ENCODE results near the gene POLR3E.

DNA sequence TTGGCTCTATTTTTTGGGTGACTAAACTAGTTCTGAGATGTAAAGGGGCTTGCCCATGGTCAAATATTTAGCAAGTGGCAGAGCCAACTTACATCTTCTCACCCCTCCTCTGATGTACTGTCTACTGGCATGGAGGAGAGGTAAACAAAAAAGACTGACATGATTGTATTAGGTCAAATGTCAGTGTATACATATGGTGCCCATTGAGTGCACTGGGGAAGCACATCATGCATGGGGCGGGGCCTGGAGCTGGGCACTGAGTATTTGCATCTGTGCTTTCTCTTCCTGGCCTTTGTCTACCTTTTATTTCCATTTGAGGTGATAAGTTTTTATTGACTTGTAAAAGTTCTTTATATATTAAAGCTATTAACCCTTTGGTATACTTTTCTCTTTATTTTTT lies 22.3 kb upstream of the POLR3E start:
- TF ChIP-seq EZH2 (IDR thresholded peaks at IDR 0.05; ENCODE audit: borderline replicate concordance, low read depth, low read length, poor library complexity, severe bottlenecking) = no peak
- TF ChIP-seq, protein P1, sequence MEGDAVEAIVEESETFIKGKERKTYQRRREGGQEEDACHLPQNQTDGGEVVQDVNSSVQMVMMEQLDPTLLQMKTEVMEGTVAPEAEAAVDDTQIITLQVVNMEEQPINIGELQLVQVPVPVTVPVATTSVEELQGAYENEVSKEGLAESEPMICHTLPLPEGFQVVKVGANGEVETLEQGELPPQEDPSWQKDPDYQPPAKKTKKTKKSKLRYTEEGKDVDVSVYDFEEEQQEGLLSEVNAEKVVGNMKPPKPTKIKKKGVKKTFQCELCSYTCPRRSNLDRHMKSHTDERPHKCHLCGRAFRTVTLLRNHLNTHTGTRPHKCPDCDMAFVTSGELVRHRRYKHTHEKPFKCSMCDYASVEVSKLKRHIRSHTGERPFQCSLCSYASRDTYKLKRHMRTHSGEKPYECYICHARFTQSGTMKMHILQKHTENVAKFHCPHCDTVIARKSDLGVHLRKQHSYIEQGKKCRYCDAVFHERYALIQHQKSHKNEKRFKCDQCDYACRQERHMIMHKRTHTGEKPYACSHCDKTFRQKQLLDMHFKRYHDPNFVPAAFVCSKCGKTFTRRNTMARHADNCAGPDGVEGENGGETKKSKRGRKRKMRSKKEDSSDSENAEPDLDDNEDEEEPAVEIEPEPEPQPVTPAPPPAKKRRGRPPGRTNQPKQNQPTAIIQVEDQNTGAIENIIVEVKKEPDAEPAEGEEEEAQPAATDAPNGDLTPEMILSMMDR (conservative IDR thresholded peaks at IDR 0.05; ENCODE audit: low read depth, low read length) = no peak

Measured in A673 (cell line).